Activated naive CD4-positive, alpha-beta T cell treated with anti-CD3 and anti-CD28 coated beads, Interleukin-2, amount 50 U/mL, for 72 hours (primary cell): ENCODE measurements around the gene LRCH4. TPM values are rescaled to one million over a fixed set of nuclear protein-coding genes. Genes with fewer than 3 reads are reported as not detected.

Experiments
- ATAC-seq, 2 donors: fragments of 150-1000 bp; cut with Tn5 transposase; 2 replicates each; pipeline ENCODE4 v1.10.0; 2021; ENCODE audit warnings: mild to moderate bottlenecking in 2 of 2, moderate library complexity in 2 of 2
- DNase-seq, 2 donors: peaks; one replicate each; pipeline ENCODE4 v3.0.0; 2021 to 2022; ENCODE audit warnings: low spot score in 2 of 2
- H3K27ac Mint-ChIP-seq, 2 donors: one replicate each; pipeline ENCODE4 v1.8.0; 2022; ENCODE audit warnings: mild to moderate bottlenecking in 2 of 2, mixed read lengths in 2 of 2
- H3K36me3 Mint-ChIP-seq, 2 donors: one replicate each; pipeline ENCODE4 v1.8.0; 2022; ENCODE audit warnings: mixed read lengths in 2 of 2
- H3K9me3 Mint-ChIP-seq, 2 donors: one replicate each; pipeline ENCODE4 v1.8.0; 2022; ENCODE audit warnings: mixed read lengths in 2 of 2
- total RNA-seq, 2 donors: library from RNA; stranded (reverse); gene quantifications; one replicate each; pipeline ENCODE4 v1.2.3, GENCODE V29; 2022

LRCH4 gene, protein sequence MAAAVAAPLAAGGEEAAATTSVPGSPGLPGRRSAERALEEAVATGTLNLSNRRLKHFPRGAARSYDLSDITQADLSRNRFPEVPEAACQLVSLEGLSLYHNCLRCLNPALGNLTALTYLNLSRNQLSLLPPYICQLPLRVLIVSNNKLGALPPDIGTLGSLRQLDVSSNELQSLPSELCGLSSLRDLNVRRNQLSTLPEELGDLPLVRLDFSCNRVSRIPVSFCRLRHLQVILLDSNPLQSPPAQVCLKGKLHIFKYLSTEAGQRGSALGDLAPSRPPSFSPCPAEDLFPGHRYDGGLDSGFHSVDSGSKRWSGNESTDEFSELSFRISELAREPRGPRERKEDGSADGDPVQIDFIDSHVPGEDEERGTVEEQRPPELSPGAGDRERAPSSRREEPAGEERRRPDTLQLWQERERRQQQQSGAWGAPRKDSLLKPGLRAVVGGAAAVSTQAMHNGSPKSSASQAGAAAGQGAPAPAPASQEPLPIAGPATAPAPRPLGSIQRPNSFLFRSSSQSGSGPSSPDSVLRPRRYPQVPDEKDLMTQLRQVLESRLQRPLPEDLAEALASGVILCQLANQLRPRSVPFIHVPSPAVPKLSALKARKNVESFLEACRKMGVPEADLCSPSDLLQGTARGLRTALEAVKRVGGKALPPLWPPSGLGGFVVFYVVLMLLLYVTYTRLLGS
- total RNA-seq = 100 to 1,000 TPM in 1 of 2 donors, 10 to 100 TPM in 1; 76.2 to 178 TPM

DNA sequence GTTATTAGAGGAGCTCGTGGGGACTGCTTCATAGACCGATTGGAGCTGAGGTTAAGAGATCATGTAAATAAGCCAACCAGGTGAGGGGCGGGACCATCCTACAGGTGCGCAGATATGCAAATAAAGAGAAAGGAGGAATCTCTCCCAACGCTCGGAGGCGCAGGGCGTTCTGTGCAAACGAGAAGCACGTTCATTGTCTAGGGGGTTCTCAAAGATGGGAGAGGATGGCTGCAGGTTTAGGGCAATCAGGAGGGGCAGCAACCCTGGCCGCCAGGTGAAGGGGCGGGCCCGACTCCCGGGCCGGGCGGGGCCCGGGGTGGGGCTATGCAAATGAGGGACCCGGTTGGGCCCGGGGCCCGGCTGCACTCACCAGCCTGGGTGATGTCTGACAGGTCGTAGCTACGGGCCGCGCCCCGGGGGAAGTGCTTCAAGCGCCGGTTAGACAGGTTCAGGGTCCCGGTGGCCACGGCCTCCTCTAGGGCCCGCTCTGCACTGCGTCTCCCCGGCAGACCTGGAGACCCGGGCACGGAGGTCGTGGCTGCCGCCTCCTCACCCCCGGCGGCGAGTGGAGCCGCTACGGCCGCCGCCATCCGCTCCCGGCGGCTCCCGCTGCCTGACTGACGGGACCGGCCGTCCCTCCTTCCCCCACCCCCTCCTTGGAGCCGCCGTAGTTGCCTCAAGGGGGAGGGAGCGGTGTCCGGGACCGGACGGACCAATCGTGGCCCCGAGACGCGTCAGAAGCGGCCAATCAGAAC is at the start of gene LRCH4:
Gene LRCH4 (minus strand): TSS at position 619 of the 755 bp plus-strand sequence. CDS start 29 bp downstream, at position 590.
- DNase-seq = peak in 1 of 2 donors; percentile 72
- ATAC-seq = peak; percentile 30 to 39
- Mint-ChIP-seq H3K36me3 (peaks cover 7 to 8% of the 10 kb centered on the region in 2 donors), H3K27ac (peak within 1 kb of the TSS; percentile 89 to 96), H3K9me3 (no peaks in the 10 kb centered on the region)

DNA sequence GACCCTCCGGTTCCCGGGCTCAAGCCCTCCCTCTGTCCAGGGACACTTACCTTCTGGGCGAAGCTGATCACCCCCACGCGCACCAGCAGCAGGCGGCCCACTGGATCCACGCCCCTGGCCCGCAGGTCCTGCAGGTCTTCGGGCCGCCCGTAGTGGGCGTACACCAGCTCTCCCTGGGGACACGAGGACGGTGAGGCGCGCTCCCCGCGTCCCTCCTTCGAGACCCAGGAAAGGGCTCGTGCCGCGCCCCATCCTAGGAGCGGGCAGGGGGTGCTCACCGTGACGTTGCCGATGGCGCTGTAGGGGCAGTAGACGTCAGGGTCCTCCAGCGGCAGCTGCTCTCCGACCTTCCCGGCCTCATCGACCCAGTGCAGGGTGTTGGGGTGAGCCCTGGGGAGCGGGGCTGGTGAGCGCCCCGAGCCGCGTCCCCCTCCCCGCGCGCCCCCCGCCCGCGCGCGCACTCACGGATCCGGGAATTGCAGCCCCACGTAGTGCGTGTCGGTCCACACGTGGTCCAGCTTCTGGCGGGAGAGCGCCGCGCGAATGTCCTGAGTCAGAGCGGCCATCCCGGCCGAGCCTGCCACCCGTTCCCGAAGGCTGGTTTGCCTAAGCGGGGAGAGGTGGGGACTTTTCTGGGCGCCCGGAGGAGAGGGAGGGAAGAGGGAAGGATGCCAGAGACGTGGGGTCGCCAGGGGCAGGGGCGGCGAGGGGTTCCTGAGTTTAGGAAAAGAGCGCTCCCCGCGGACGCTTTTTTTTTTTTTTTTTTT is 47.2 kb upstream of the LRCH4 start:
- peak; percentile 67 to 77 for DNase-seq
- peak; percentile 73 to 80 for ATAC-seq
- Mint-ChIP-seq H3K36me3 (peaks cover 6 to 9% of the 10 kb centered on the region in 2 donors), H3K9me3 (no peaks in the 10 kb centered on the region), H3K27ac (peak overlapping the region; percentile 91 to 97)

DNA sequence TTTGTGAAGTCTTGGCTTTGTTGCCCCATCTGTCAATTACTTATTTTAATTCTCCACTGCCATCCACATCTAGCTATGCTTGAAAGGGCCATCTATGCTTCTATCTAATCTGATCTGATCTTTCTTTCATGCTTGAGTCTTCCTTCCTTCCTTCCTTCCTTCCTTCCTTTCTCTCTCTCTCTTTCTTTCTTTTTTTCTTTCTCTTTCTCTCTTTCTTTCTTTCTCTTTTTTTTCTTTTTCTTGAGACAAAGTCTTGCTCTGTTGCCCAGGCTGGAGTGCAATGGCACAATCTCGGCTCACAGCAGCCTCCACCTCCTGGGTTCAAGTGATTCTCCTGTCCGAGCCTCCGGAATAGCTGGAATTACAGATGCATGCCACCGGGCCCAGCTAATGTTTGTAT is 44.1 kb upstream of the LRCH4 start:
- ATAC-seq (no peak), DNase-seq (no peak)
- H3K27ac Mint-ChIP-seq = no peak overlapping the region
- peaks cover 6 to 9% of the 10 kb centered on the region in 2 donors for H3K36me3 Mint-ChIP-seq
- H3K9me3 Mint-ChIP-seq = no peaks in the 10 kb centered on the region

DNA sequence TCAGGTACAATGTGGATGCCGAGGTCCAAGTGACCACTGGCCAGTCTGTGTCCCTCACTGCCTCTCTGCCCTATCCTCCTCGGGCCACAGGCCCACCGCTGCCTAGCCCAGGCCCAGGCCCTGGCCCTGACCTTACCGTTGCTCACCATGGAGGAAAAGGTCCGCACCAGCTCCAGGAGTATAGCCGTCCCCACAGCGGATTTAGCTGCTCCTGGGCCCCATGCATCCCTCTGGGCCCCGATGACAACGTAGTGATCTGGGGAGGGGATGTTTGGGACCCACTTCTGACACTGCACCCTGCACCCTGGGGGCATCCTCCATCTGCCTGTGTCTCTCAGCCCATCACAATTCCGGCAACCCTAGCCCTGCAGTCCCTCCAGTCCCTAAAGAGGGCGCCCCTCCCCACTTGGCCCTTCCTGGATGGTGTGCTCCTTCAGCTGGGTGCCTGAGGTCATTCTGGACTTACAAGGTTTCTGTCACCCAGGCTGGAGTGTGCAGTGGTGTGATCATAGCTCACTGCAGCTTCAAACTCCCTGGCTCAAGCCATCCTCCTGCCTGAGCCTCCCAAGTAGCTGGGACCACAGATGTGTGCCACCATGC is 43.3 kb upstream of the LRCH4 start:
- no peak for ATAC-seq
- peak in 1 of 2 donors; percentile 45 for DNase-seq
- Mint-ChIP-seq H3K27ac (no peak overlapping the region), H3K36me3 (peaks cover 5 to 11% of the 10 kb centered on the region in 2 donors), H3K9me3 (no peaks in the 10 kb centered on the region)

DNA sequence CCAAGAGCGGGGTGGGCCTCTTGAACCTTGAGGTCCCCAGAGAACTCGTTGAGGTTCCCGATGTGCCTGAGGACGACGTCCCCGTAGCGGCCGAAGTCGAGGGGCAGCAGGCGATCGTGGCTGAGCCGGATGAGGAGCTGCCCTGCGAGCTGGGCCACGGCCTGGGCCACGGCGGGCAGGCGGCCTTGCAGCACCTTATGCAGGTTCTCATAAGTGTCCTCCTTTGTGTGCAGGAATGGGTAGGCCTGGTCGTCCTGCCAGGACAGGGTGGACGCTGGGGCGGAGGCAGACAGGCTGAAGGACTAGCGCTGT is 41.3 kb upstream of the LRCH4 start:
- Mint-ChIP-seq H3K27ac (peak overlapping the region in 1 of 2 donors; percentile 65), H3K9me3 (no peaks in the 10 kb centered on the region), H3K36me3 (peaks cover 0 to 10% of the 10 kb centered on the region in 2 donors)
- no peak for ATAC-seq
- DNase-seq = no peak

DNA sequence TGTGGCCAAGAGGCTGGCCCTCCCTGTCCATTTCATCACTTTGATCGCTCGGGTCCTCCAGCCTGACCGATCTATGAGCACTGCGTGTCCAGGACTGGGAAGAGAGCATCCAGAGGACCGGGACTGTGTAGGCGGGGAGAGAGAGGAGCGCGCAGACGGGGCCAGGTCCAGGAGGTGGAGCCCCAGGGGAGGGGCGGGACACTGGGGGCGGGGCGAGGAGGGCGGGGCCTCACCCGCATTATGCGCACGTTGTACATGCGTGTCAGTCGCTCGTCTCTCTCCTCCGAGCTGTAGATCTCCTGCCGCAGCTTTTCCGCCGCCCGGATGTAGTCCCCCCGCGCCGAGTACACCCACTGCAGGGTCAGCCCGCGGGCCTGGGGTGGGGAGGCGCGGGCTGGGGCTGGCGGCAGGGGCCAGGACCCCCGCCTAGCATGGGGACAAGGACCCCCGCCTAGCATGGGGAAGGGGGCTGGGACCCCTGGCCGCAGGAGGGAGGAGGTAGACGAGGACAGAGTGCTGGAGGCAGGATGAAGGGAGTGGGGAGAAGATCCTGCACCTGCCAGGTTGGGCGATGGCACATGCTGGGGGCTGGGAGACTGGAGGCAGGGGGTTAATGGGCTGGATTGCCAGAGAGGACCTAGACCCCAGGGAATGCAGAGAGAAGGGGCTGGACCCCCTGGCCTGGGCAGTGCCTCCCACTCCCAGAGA is 40.8 kb upstream of the LRCH4 start:
- Mint-ChIP-seq H3K27ac (peak overlapping the region; percentile 50 to 65), H3K9me3 (no peaks in the 10 kb centered on the region), H3K36me3 (peaks cover 0 to 10% of the 10 kb centered on the region in 2 donors)
- ATAC-seq (peak; percentile 98 to 99), DNase-seq (peak; percentile 79 to 81)

DNA sequence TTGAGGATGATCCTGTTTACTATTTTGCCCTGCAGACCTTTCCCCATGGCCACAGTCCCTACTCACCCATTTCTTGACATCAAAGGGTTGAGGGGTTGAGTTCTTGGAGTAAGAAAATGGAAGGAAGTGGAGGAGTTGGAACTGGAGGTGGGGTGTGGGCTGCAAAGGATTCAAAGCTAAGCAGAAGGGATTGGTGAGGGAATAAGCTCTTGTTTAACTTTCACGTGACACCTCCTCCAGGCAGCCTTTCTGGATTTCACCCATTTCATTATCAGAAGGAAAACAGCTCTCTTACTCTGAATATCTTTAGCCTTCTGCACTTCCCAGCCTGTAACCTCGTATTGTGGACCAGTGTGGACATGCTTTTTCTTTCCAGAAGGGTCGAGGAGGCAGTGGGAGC is 40.1 kb upstream of the LRCH4 start:
- peak overlapping the region in 1 of 2 donors; percentile 65 for H3K27ac Mint-ChIP-seq
- no peaks in the 10 kb centered on the region for H3K9me3 Mint-ChIP-seq
- ATAC-seq (no peak), DNase-seq (no peak)
- peaks cover 0 to 10% of the 10 kb centered on the region in 2 donors for H3K36me3 Mint-ChIP-seq

DNA sequence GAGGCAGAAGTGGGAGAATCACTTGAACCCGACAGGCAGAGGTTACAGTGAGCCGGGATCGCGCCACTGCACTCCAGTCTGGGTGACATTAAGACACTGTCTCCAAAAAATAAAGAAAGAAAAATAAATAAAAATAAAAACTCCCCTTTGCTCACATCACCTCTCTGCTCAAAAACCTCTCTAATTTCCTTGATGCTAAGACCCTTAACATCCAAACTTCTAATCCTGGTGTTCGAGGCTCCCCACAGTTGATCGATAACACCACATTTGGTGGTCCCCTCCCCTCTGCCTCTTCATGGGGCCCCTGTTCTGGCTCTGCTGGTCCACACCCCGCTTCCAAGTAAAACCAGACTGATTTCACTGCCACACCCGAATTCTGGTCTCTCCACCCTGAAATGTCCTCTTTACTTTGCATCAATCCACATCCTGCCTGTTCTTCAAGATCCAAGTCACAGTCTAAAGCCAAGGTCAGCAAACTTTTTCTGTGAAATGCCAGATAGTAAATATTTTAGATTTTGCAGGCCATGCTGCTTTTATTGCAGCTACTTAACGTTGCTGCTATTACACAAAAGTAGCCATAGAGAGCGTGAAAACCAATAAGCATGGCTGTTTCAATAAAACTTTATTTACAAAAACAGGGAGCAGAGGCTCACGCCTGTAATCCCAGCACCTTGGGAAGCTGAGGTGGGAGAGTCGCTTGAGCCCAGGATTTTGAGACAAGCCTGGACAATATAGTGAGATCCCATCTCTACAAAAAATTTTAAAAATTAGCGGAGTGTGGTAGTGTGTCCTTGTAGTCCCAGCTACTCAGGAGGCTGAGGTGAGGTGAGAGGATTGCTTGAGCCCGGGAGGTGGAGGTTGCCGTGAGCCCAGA is 38.3 kb upstream of the LRCH4 start:
- Mint-ChIP-seq H3K9me3 (no peaks in the 10 kb centered on the region), H3K27ac (peak overlapping the region in 1 of 2 donors; percentile 4), H3K36me3 (peaks cover 0 to 10% of the 10 kb centered on the region in 2 donors)
- no peak for DNase-seq
- no peak for ATAC-seq

DNA sequence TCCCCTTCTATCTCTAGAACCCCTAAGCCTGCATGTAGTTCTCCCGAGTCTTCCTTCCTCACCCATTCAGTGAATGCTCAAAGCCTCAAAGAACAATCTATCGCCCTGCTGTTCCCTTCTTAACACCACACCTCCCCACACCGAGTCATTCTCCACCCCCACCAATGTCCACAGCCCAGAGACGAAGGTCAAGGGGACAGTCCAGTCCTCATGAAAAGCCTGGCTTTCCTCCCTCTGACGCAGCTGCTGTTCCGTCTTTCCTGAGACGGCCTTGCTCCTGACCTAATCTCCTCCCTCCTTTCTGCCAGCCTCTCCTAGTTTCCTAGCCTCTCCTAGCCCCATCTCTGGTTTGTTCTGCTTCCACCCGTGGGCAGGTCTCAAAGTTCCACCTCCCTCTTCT is 35.6 kb upstream of the LRCH4 start:
- Mint-ChIP-seq H3K27ac (peak overlapping the region in 1 of 2 donors; percentile 1), H3K36me3 (peaks cover 0 to 5% of the 10 kb centered on the region in 2 donors), H3K9me3 (no peaks in the 10 kb centered on the region)
- DNase-seq = no peak
- ATAC-seq = no peak

DNA sequence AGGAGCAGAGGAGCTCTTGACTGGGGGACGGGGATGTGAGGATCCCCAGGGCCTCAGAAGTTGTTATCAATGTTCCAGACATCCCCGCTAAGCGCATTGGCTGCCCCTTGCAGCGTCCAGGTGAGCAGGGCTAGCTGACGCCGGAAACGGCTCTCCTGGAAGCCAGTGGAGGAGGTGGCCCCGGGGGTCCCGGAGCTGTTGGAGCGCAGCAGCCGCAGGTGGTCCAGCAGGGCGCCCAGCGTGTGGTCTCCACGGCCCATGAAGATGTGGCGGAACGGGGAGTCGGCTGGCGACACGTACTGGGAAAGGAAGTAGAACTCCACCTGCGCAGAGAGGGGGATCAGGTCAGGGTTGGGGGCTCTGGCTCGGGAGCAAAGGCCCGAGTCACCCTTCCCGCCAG is 34.9 kb upstream of the LRCH4 start:
- DNase-seq (no peak), ATAC-seq (no peak)
- Mint-ChIP-seq H3K27ac (peak overlapping the region in 1 of 2 donors; percentile 56), H3K9me3 (no peaks in the 10 kb centered on the region), H3K36me3 (peaks cover 0 to 5% of the 10 kb centered on the region in 2 donors)

DNA sequence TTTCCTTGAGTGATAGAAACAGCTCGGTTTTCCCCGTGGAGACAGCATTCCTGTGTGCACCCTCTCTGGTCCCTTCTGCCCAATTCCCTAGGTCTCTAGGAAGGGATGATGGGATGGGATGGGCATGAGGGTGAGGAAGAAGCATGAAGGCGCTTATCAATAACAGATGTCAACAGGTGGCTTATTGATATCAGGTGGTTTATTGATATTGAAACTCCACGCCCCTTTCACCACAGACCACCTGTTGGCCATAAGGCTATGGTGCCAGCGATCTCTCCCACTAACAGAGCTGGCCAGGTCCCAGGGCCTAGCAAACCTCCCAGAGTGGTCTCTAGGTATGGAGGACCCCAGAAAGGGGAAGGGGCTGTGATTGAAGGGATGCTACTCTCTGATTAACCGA is 34.3 kb upstream of the LRCH4 start:
- no peak for DNase-seq
- H3K9me3 Mint-ChIP-seq = no peaks in the 10 kb centered on the region
- no peak for ATAC-seq
- H3K27ac Mint-ChIP-seq = no peak overlapping the region
- H3K36me3 Mint-ChIP-seq = peaks cover 0 to 5% of the 10 kb centered on the region in 2 donors

DNA sequence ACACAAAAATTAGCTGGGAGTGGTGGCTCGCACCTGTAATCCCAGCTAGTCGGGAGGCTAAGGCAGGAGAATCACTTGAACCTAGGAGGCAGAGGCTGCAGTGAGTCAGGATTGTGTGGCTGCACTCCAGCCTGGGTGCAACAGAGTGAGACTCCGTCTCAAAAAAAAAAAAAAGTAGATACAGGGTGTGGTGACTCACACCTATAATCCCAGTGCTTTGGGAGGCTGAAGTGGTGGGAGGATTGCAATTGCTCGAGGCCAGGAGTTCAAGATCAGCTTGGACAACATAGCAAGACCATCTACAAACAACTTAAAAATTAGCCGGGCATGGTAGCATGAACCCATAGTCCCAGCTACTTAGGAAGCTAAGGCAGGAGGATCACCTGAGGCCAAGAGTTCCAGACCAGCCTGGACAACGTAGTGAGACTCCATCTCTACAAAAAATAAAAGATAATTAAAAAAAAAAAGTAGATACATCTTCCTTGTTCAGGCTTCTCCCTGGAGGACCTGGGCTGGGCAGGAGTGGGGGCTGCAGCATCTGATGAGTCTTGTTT is 28.5 kb upstream of the LRCH4 start:
- ATAC-seq (no peak), DNase-seq (no peak)
- peak overlapping the region in 1 of 2 donors; percentile 10 for H3K27ac Mint-ChIP-seq
- H3K9me3 Mint-ChIP-seq = no peaks in the 10 kb centered on the region
- H3K36me3 Mint-ChIP-seq = no peaks in the 10 kb centered on the region

DNA sequence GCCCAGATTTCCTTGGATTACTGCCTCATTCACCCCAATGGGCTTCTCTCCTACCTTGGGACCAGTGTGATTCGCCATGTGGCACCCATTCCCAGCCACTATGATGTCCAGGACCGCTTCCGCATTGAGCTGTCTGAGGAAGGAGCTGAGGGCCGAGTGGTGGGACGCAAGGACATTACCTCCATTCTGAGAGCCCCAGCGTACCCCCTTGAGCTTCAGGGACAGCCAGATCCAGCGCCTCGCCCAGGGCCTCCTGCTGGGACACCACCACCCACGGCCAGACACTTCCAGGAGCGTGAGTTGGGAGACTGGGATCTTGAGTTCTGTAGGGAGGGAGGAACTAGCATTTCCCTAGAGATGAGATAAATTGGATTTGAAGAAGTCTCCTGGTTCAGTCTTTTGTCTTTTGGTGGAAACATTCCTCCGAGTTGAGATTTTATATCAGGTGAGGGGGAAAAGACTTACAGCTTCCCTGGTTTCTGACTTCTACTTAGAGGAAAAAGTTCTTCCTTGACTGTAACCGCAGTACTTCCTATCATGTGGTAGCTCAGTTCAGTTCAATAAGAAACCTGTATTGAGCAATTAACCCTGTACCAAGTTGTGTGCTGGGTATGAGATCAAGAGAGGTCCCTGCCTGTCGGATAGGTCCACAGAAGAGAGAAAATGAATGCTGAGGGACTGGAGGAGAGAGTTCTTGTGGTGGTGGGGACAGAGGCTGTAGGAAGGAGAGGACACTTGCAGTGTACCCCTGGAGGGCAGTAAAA is 27.7 kb upstream of the LRCH4 start:
- H3K27ac Mint-ChIP-seq = peak overlapping the region in 1 of 2 donors; percentile 10
- no peaks in the 10 kb centered on the region for H3K9me3 Mint-ChIP-seq
- no peak for DNase-seq
- H3K36me3 Mint-ChIP-seq = no peaks in the 10 kb centered on the region
- no peak for ATAC-seq
